ENCODE data around the gene USP10. TPM values are rescaled to one million over a fixed set of nuclear protein-coding genes. Genes with fewer than 3 reads are reported as not detected.
A peak's percentile ranks its signal among the peaks of the same experiment; 100 is the strongest.

The USP10 gene
- polyA plus RNA-seq (2013, experiment 1 of 2), result 101 TPM
- polyA plus RNA-seq (2013, experiment 2 of 2), result 109 TPM

GRCh38 chr16:84699712-84700445 is at the start of gene USP10:
USP10 (plus strand) TSS chr16:84700000; CDS start chr16:84700091, 91 bp downstream.
- H3K36me3 ChIP-seq (ENCODE audit: insufficient read depth, low read length), result no peaks in the 10 kb centered on the region
- H3K27me3 ChIP-seq (ENCODE audit: insufficient read depth, low read length), result no peaks in the 10 kb centered on the region
- H3K9me3 ChIP-seq (ENCODE audit: insufficient read depth, low read depth, low read length), result no peaks in the 10 kb centered on the region
- H3K9ac ChIP-seq (ENCODE audit: low read depth, low read length), result peak within 1 kb of the TSS; percentile 91
- peak within 1 kb of the TSS; percentile 72 for H3K27ac ChIP-seq (ENCODE audit: low read depth, low read length)
- under 1% methylated on average over 97 of the region's 97 CpGs for WGBS
- peaks cover 22% of the 10 kb centered on the region for H3K4me1 ChIP-seq (ENCODE audit: insufficient read depth, low read length)
- H3K4me3 ChIP-seq (ENCODE audit: low read length), result peak within 1 kb of the TSS; percentile 89

GRCh38 chr16:84650062-84650991 is 49.5 kb upstream of the USP10 start:
- Histone ChIP-seq H3K27ac (ENCODE audit: low read depth, low read length) (no peak overlapping the region), H3K36me3 (ENCODE audit: insufficient read depth, low read length) (peaks cover 3% of the 10 kb centered on the region), H3K4me1 (ENCODE audit: insufficient read depth, low read length) (no peaks in the 10 kb centered on the region), H3K9ac (ENCODE audit: low read depth, low read length) (no peak overlapping the region), H3K27me3 (ENCODE audit: insufficient read depth, low read length) (peaks cover 22% of the 10 kb centered on the region), H3K4me3 (ENCODE audit: low read length) (no peak overlapping the region), H3K9me3 (ENCODE audit: insufficient read depth, low read depth, low read length) (no peaks in the 10 kb centered on the region)
- 90% methylated on average over 20 of the region's 20 CpGs for whole genome bisulfite sequencing

- no peaks in the 10 kb centered on the region for H3K9me3 ChIP-seq (ENCODE audit: insufficient read depth, low read depth, low read length)
- H3K36me3 ChIP-seq (ENCODE audit: insufficient read depth, low read length), result peaks cover 12% of the 10 kb centered on the region
- peaks cover 14% of the 10 kb centered on the region for H3K27me3 ChIP-seq (ENCODE audit: insufficient read depth, low read length)
- 95% methylated on average over 7 of the region's 7 CpGs for WGBS
- H3K4me3 ChIP-seq (ENCODE audit: low read length), result no peak overlapping the region
- H3K4me1 ChIP-seq (ENCODE audit: insufficient read depth, low read length), result no peaks in the 10 kb centered on the region
- no peak overlapping the region for H3K9ac ChIP-seq (ENCODE audit: low read depth, low read length)
- H3K27ac ChIP-seq (ENCODE audit: low read depth, low read length), result no peak overlapping the region
These were observed 47.2 kb upstream of the USP10 start for GRCh38 chr16:84652566-84652965.

GRCh38 chr16:84654238-84654637 is 45.6 kb upstream of the USP10 start:
- no peaks in the 10 kb centered on the region for H3K4me1 ChIP-seq (ENCODE audit: insufficient read depth, low read length)
- H3K4me3 ChIP-seq (ENCODE audit: low read length), result no peak overlapping the region
- no peak overlapping the region for H3K27ac ChIP-seq (ENCODE audit: low read depth, low read length)
- H3K27me3 ChIP-seq (ENCODE audit: insufficient read depth, low read length), result peaks cover 5% of the 10 kb centered on the region
- H3K9ac ChIP-seq (ENCODE audit: low read depth, low read length), result no peak overlapping the region
- H3K36me3 ChIP-seq (ENCODE audit: insufficient read depth, low read length), result peaks cover 26% of the 10 kb centered on the region
- 94% methylated on average over 3 of the region's 3 CpGs for WGBS
- H3K9me3 ChIP-seq (ENCODE audit: insufficient read depth, low read depth, low read length), result no peaks in the 10 kb centered on the region

- Histone ChIP-seq H3K4me3 (ENCODE audit: low read length) (no peak overlapping the region), H3K9me3 (ENCODE audit: insufficient read depth, low read depth, low read length) (no peaks in the 10 kb centered on the region), H3K27ac (ENCODE audit: low read depth, low read length) (no peak overlapping the region), H3K9ac (ENCODE audit: low read depth, low read length) (no peak overlapping the region), H3K36me3 (ENCODE audit: insufficient read depth, low read length) (peaks cover 34% of the 10 kb centered on the region), H3K27me3 (ENCODE audit: insufficient read depth, low read length) (no peaks in the 10 kb centered on the region; the same call in 1 of the 2 replicates), H3K4me1 (ENCODE audit: insufficient read depth, low read length) (no peaks in the 10 kb centered on the region)
- 78% methylated on average over 6 of the region's 6 CpGs for WGBS
These were observed 44.8 kb upstream of the USP10 start for GRCh38 chr16:84654998-84655397.

GRCh38 chr16:84656649-84657048 is 43.2 kb upstream of the USP10 start:
- WGBS, result 95% methylated on average over 22 of the region's 22 CpGs
- Histone ChIP-seq H3K27ac (ENCODE audit: low read depth, low read length) (no peak overlapping the region), H3K9me3 (ENCODE audit: insufficient read depth, low read depth, low read length) (no peaks in the 10 kb centered on the region), H3K4me3 (ENCODE audit: low read length) (no peak overlapping the region), H3K9ac (ENCODE audit: low read depth, low read length) (no peak overlapping the region), H3K27me3 (ENCODE audit: insufficient read depth, low read length) (no peaks in the 10 kb centered on the region), H3K36me3 (ENCODE audit: insufficient read depth, low read length) (peaks cover 46% of the 10 kb centered on the region), H3K4me1 (ENCODE audit: insufficient read depth, low read length) (no peaks in the 10 kb centered on the region)

GRCh38 chr16:84657229-84657837 is 42.5 kb upstream of the USP10 start:
- no peak overlapping the region for H3K9ac ChIP-seq (ENCODE audit: low read depth, low read length)
- H3K36me3 ChIP-seq (ENCODE audit: insufficient read depth, low read length), result peaks cover 53% of the 10 kb centered on the region
- no peaks in the 10 kb centered on the region for H3K9me3 ChIP-seq (ENCODE audit: insufficient read depth, low read depth, low read length)
- H3K4me3 ChIP-seq (ENCODE audit: low read length), result no peak overlapping the region
- no peaks in the 10 kb centered on the region for H3K27me3 ChIP-seq (ENCODE audit: insufficient read depth, low read length)
- H3K27ac ChIP-seq (ENCODE audit: low read depth, low read length), result no peak overlapping the region
- no peaks in the 10 kb centered on the region for H3K4me1 ChIP-seq (ENCODE audit: insufficient read depth, low read length)
- WGBS, result 97% methylated on average over 50 of the region's 50 CpGs

- H3K27me3 ChIP-seq (ENCODE audit: insufficient read depth, low read length), result no peaks in the 10 kb centered on the region
- H3K36me3 ChIP-seq (ENCODE audit: insufficient read depth, low read length), result peaks cover 54% of the 10 kb centered on the region
- 89% methylated on average over 11 of the region's 11 CpGs for WGBS
These were observed 41.1 kb upstream of the USP10 start for GRCh38 chr16:84658690-84659089.

GRCh38 chr16:84659656-84660300 is 40.0 kb upstream of the USP10 start:
- Histone ChIP-seq H3K27me3 (ENCODE audit: insufficient read depth, low read length) (no peaks in the 10 kb centered on the region), H3K9ac (ENCODE audit: low read depth, low read length) (no peak overlapping the region), H3K27ac (ENCODE audit: low read depth, low read length) (no peak overlapping the region), H3K4me1 (ENCODE audit: insufficient read depth, low read length) (no peaks in the 10 kb centered on the region), H3K36me3 (ENCODE audit: insufficient read depth, low read length) (peaks cover 54% of the 10 kb centered on the region), H3K4me3 (ENCODE audit: low read length) (no peak overlapping the region), H3K9me3 (ENCODE audit: insufficient read depth, low read depth, low read length) (no peaks in the 10 kb centered on the region)
- WGBS, result 95% methylated on average over 27 of the region's 27 CpGs

More at GRCh38 chr16:84658690-84659089, 41.1 kb upstream of the USP10 start:
- Histone ChIP-seq H3K4me1 (ENCODE audit: insufficient read depth, low read length) (no peaks in the 10 kb centered on the region), H3K4me3 (ENCODE audit: low read length) (no peak overlapping the region), H3K9me3 (ENCODE audit: insufficient read depth, low read depth, low read length) (no peaks in the 10 kb centered on the region), H3K27ac (ENCODE audit: low read depth, low read length) (no peak overlapping the region), H3K9ac (ENCODE audit: low read depth, low read length) (no peak overlapping the region)

GRCh38 chr16:84660973-84661372 is 38.8 kb upstream of the USP10 start:
- no peaks in the 10 kb centered on the region for H3K4me1 ChIP-seq (ENCODE audit: insufficient read depth, low read length)
- H3K27me3 ChIP-seq (ENCODE audit: insufficient read depth, low read length), result no peaks in the 10 kb centered on the region
- no peak overlapping the region for H3K9ac ChIP-seq (ENCODE audit: low read depth, low read length)
- no peak overlapping the region for H3K4me3 ChIP-seq (ENCODE audit: low read length)
- 87% methylated on average over 7 of the region's 7 CpGs for WGBS
- H3K27ac ChIP-seq (ENCODE audit: low read depth, low read length), result no peak overlapping the region
- H3K9me3 ChIP-seq (ENCODE audit: insufficient read depth, low read depth, low read length), result no peaks in the 10 kb centered on the region
- H3K36me3 ChIP-seq (ENCODE audit: insufficient read depth, low read length), result peaks cover 54% of the 10 kb centered on the region
